ENCODE measurements around the gene E2F2.

- no peak for TF ChIP-seq EZH2 (IDR thresholded peaks at IDR 0.05; ENCODE audit: borderline replicate concordance)
- no peak for TF ChIP-seq CTCF (IDR thresholded peaks at IDR 0.05; ENCODE audit: poor library complexity)
- no peak for TF ChIP-seq EZH2phosphoT487 (IDR thresholded peaks at IDR 0.05; ENCODE audit: low read depth, severe bottlenecking, unreplicated experiment)
Measured at GRCh38 chr1:23481026-23481597, 49.9 kb downstream of the E2F2 start.
